ENCODE results near the gene ASTN1. TPM values are rescaled to one million over a fixed set of nuclear protein-coding genes. Genes with fewer than 3 reads are reported as not detected.

ASTN1 gene
- total and polyA plus RNA-seq, 9 of the 15 experiments (the other 6 are each of a cell fraction or from before 2014, with no cell fraction given), result 0.05 to 0.22 (median 0.18) TPM

DNA sequence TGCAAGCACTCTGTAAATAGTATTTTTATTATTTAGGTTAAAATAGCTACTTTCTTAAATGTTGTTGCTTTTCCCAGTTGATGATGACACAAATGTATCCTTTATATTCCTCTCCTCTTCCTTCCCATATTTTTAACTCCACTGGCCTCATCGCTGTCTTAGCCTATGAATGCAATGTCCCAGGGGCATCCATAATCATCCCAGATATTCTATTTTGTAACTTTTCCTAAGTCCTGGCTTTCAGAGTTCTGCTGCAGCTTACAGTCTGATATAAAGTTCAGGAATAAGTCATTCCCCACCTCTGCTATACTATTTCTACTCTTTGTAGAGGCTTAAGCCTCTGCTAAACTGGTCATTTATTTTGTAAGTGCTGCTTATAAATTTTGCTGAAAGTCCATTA is 58.3 kb downstream of the ASTN1 start:
- intact Hi-C loops (cut with micrococcal nuclease), result no loop called here
- WGBS (ENCODE audit: insufficient coverage, low coverage, missing lambda C conversion rate), result 0% methylated on average over 1 of the region's 1 CpG
- H3K4me1 ChIP-seq (replicated peaks in 1 of 2; ENCODE audit: control insufficient read depth in 2 of 2, insufficient read depth in 2 of 2, low read length in 2 of 2), result no peaks in the 10 kb centered on the region
- no peak overlapping the region for H3K27ac ChIP-seq (ENCODE audit: extremely low read depth, low read depth, low read length)
- no peak overlapping the region for H3K4me3 ChIP-seq
- H3K9me3 ChIP-seq (replicated peaks; ENCODE audit: control insufficient read depth, insufficient read depth, low read depth, low read length), result no peaks in the 10 kb centered on the region
- no peak overlapping the region for H3K4me2 ChIP-seq (ENCODE audit: insufficient read depth, low read length)
- DNase-seq (ENCODE audit: extremely low read depth in 1 of 4, low spot score in 3 of 4) (no peak), FAIRE-seq (no peak), ATAC-seq (no peak)
- H3K9ac ChIP-seq (ENCODE audit: insufficient read depth in 1 of 2, low read depth in 2 of 2, low read length in 2 of 2), result no peak overlapping the region
- no peaks in the 10 kb centered on the region for H4K20me1 ChIP-seq (replicated peaks; ENCODE audit: control insufficient read depth, insufficient read depth, low read length)
- no peaks in the 10 kb centered on the region for H3K36me3 ChIP-seq (ENCODE audit: control insufficient read depth, insufficient read depth, low read length)
- H2AFZ ChIP-seq (ENCODE audit: low read depth, low read length), result no peak overlapping the region
- no peaks in the 10 kb centered on the region for H3K79me2 ChIP-seq (ENCODE audit: control insufficient read depth, insufficient read depth, low read length)
- POLR2A ChIA-PET, result no interaction called here
- CTCF ChIA-PET (ENCODE audit: low intra/inter-chr PET ratio), result no interaction called here
- TF ChIP-seq JUND (IDR thresholded peaks at IDR 0.05; ENCODE audit: borderline replicate concordance, low read depth, low read length) (no peak), JUND (tag; IDR thresholded peaks at IDR 0.05; ENCODE audit: borderline replicate concordance, low read depth, low read length) (no peak), FOSL1 (tag; conservative IDR thresholded peaks at IDR 0.05) (no peak), ZBTB8A (IDR thresholded peaks at IDR 0.05; ENCODE audit: partially characterized antibody) (no peak), MTA2 (IDR thresholded peaks at IDR 0.05; ENCODE audit: low read depth) (no peak), NEUROD1 (IDR thresholded peaks at IDR 0.05; ENCODE audit: borderline replicate concordance, low read depth, low read length, partially characterized antibody) (no peak), PRPF4 (IDR thresholded peaks at IDR 0.05; ENCODE audit: insufficient read depth, low read depth, low read length, poor library complexity, severe bottlenecking) (no peak), KLF16 (IDR thresholded peaks at IDR 0.05) (no peak), HMG20A (CRISPR knock-in tag; conservative IDR thresholded peaks at IDR 0.05) (no peak), BHLHE40 (IDR thresholded peaks at IDR 0.05; ENCODE audit: low read length) (no peak), TBL1XR1 (IDR thresholded peaks at IDR 0.05; ENCODE audit: low read length in 2 of 2) (no peak), MED1 (CRISPR knock-in tag; IDR thresholded peaks at IDR 0.05; ENCODE audit: borderline replicate concordance) (no peak), SIN3B (IDR thresholded peaks at IDR 0.05; ENCODE audit: low read depth) (no peak), TAF15 (IDR thresholded peaks at IDR 0.05; ENCODE audit: low read depth, low read length) (no peak), JUN (IDR thresholded peaks at IDR 0.05; ENCODE audit: borderline replicate concordance, low read depth, low read length) (no peak), JUN (CRISPR knock-in tag; IDR thresholded peaks at IDR 0.05; ENCODE audit: borderline replicate concordance) (no peak), ETV6 (IDR thresholded peaks at IDR 0.05; ENCODE audit: borderline replicate concordance in 1 of 2, low read depth in 2 of 2, low read length in 1 of 2) (no peak), ETV6 (CRISPR knock-in tag; IDR thresholded peaks at IDR 0.05; ENCODE audit: borderline replicate concordance) (no peak), ILF3 (IDR thresholded peaks at IDR 0.05; ENCODE audit: borderline replicate concordance) (no peak)
- TF ChIP-seq, protein P1, sequence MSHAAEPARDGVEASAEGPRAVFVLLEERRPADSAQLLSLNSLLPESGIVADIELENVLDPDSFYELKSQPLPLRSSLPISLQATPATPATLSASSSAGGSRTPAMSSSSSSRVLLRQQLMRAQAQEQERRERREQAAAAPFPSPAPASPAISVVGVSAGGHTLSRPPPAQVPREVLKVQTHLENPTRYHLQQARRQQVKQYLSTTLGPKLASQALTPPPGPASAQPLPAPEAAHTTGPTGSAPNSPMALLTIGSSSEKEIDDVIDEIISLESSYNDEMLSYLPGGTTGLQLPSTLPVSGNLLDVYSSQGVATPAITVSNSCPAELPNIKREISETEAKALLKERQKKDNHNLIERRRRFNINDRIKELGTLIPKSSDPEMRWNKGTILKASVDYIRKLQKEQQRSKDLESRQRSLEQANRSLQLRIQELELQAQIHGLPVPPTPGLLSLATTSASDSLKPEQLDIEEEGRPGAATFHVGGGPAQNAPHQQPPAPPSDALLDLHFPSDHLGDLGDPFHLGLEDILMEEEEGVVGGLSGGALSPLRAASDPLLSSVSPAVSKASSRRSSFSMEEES (CRISPR knock-in tag; IDR thresholded peaks at IDR 0.05), result no peak
- no TSS peak for BruUV-seq (replicated peaks)
- H3K27me3 ChIP-seq (ENCODE audit: control insufficient read depth in 2 of 2, insufficient read depth in 2 of 2, low read length in 2 of 2), result no peaks in the 10 kb centered on the region
- no peaks in the 10 kb centered on the region for H3K9me1 ChIP-seq (ENCODE audit: control insufficient read depth, insufficient read depth, low read length)
- in situ Hi-C loops (cut with MboI), result no loop called here

All from K562 (cell line).